ENCODE measurements around the gene CENPN. TPM values are rescaled to one million over a fixed set of nuclear protein-coding genes. Genes with fewer than 3 reads are reported as not detected.

The CENPN gene
- total RNA-seq, 1 experiment from 2014 or later = 78.6 TPM

DNA sequence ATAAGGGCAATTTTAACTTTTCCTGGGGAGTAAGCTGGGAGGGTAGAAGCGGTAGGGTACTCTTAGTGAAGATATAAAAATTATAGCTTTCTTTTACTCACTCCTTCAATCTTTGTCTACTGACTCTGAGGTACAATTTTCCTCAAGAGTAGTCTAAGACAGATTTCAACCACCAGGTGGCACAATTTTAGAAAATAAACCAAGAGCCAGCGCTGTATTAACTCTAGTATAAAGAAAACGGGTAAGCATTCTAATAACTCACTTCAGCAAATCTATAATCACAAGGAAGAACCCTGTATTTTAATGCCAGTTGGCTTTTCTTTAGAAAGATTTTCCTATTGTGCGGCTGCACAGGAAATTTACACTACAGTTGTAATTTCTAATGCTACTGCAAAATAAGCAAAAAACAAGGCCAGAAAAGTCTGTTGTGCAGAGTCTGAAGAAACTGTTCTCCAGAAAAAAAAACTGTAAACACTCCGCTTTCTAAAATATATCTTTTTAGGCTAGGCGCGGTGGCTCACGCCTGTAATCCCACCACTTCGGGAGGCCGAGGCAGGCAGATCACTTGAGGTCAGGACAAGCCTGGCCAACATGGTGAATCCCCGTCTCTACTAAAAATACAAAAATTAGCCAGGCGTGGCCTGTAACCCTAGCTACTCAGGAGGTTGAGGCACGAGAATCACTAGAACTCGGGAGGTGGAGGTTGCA is 2.2 kb upstream of the CENPN start:
- Histone ChIP-seq H2BK5ac (ENCODE audit: insufficient read length, low read length) (no peak overlapping the region), H3T11ph (ENCODE audit: low read length) (no peak overlapping the region), H3K79me1 (ENCODE audit: insufficient read depth, low read depth, low read length, poor library complexity, severe bottlenecking) (peaks cover 20% of the 10 kb centered on the region), H3K14ac (ENCODE audit: insufficient read depth, low read length) (no peak overlapping the region), H2AK5ac (ENCODE audit: insufficient read length, low read length) (no peak overlapping the region), H4K20me1 (ENCODE audit: control insufficient read depth, insufficient read depth, insufficient read length) (no peaks in the 10 kb centered on the region), H3K4ac (ENCODE audit: low read depth, low read length) (no peak overlapping the region), H3K4me1 (ENCODE audit: insufficient read depth, low read length) (no peaks in the 10 kb centered on the region), H3K27me3 (ENCODE audit: insufficient read depth, low read length) (no peaks in the 10 kb centered on the region), H4K8ac (replicated peaks; ENCODE audit: insufficient read length, low read depth, low read length) (no peak overlapping the region), H3K23ac (ENCODE audit: insufficient read length, low read depth, low read length) (no peak overlapping the region), H2BK20ac (ENCODE audit: low read depth, low read length, poor library complexity, severe bottlenecking) (no peak overlapping the region), H3K9ac (ENCODE audit: extremely low read depth, insufficient read length, low read length) (no peak overlapping the region), H2BK120ac (ENCODE audit: low read depth, low read length, poor library complexity, severe bottlenecking) (no peak overlapping the region), H4K91ac (ENCODE audit: insufficient read length, low read depth, low read length) (no peak overlapping the region), H3K56ac (ENCODE audit: insufficient read length, low read depth, low read length) (no peak overlapping the region), H2AFZ (ENCODE audit: low read length) (no peak overlapping the region), H3K23me2 (ENCODE audit: insufficient read length, low read depth, low read length, poor library complexity, severe bottlenecking) (no peaks in the 10 kb centered on the region), H2BK12ac (ENCODE audit: insufficient read length, low read depth, low read length) (no peak overlapping the region), H3K79me2 (ENCODE audit: insufficient read depth, low read length) (peaks cover 36% of the 10 kb centered on the region; the same call in 1 of the 2 replicates), H3K4me2 (ENCODE audit: insufficient read depth, insufficient read length, low read length) (peak overlapping the region; percentile 76), H4K5ac (ENCODE audit: insufficient read length, low read depth, low read length) (no peak overlapping the region), H3K9me3 (ENCODE audit: control insufficient read depth, low read depth, low read length) (no peaks in the 10 kb centered on the region), H3K27ac (ENCODE audit: insufficient read length, low read depth, low read length) (no peak overlapping the region), H2BK15ac (ENCODE audit: low read depth, low read length) (no peak overlapping the region), H3K18ac (ENCODE audit: insufficient read length, low read depth, low read length) (no peak overlapping the region)
- Mint-ChIP-seq H3K27me3 (ENCODE audit: low read depth) (no peaks in the 10 kb centered on the region; the same call in 1 of the 2 replicates), H3K36me3 (ENCODE audit: insufficient read depth in 1 of 3, low read depth in 3 of 3) (peaks cover 2 to 7% (median 6%) of the 10 kb centered on the region in 3 experiments), H3K4me3 (peak overlapping the region; percentile 8 to 70), H3K9me3 (peaks cover 0 to 1% of the 10 kb centered on the region in 2 experiments; a peak in 2 of 5 replicates), H3K4me1 (peaks cover 18 to 25% of the 10 kb centered on the region in 2 experiments), H3K27ac (no peak overlapping the region; a peak in 1 of 7 replicates)
- TF ChIP-seq, protein P1, sequence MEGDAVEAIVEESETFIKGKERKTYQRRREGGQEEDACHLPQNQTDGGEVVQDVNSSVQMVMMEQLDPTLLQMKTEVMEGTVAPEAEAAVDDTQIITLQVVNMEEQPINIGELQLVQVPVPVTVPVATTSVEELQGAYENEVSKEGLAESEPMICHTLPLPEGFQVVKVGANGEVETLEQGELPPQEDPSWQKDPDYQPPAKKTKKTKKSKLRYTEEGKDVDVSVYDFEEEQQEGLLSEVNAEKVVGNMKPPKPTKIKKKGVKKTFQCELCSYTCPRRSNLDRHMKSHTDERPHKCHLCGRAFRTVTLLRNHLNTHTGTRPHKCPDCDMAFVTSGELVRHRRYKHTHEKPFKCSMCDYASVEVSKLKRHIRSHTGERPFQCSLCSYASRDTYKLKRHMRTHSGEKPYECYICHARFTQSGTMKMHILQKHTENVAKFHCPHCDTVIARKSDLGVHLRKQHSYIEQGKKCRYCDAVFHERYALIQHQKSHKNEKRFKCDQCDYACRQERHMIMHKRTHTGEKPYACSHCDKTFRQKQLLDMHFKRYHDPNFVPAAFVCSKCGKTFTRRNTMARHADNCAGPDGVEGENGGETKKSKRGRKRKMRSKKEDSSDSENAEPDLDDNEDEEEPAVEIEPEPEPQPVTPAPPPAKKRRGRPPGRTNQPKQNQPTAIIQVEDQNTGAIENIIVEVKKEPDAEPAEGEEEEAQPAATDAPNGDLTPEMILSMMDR (conservative IDR thresholded peaks at IDR 0.05) = peak; percentile 78
- WGBS (ENCODE audit: extremely low coverage, insufficient read length, low lambda C conversion rate) = no CpG with 5 or more reads among the region's 14 CpGs
- no peak for DNase-seq
